HepG2 (cell line): ENCODE measurements around the gene CTDNEP1. TPM values are rescaled to one million over a fixed set of nuclear protein-coding genes. Genes with fewer than 3 reads are reported as not detected.

Experiments
- CEBPZ ChIP-seq: IDR thresholded peaks from 2 replicates; pipeline ENCODE4 v1.6.1; 2012; ENCODE audit warnings: low read length, improper control_type of control experiment
- DMAP1 ChIP-seq: IDR thresholded peaks from 2 replicates; pipeline ENCODE4 v1.6.1; 2016
- DPF2 ChIP-seq: sonication (generic); formaldehyde crosslinking; IDR thresholded peaks from 2 replicates; pipeline ENCODE4 v1.4.0; 2020; ENCODE audit warnings: mild to moderate bottlenecking, low read depth, missing genetic modification reagents, borderline replicate concordance
- E2F1 ChIP-seq: sonication (generic); formaldehyde crosslinking; IDR thresholded peaks from 2 replicates; pipeline ENCODE4 v1.5.0; 2020; ENCODE audit warnings: missing genetic modification reagents
- KLF16 ChIP-seq, 2 experiments: sonication (generic) in 1 of 2; formaldehyde crosslinking in 1 of 2; IDR thresholded peaks; 2 replicates each; pipeline versions ENCODE4 v1.6.1 to v1.8.0; 2016 to 2023; ENCODE audit warnings: missing genetic modification reagents in 2 of 2, missing compliant biosample characterization in 1 of 2
- MEIS1 ChIP-seq: sonication (generic); formaldehyde crosslinking; IDR thresholded peaks from 2 replicates; pipeline ENCODE4 v1.9.0; 2021; ENCODE audit warnings: mild to moderate bottlenecking, missing genetic modification reagents, moderate library complexity, borderline replicate concordance
- NCOA5 ChIP-seq: sonication (generic); formaldehyde crosslinking; IDR thresholded peaks from 2 replicates; pipeline ENCODE4 v1.4.0; 2020; ENCODE audit warnings: missing genetic modification reagents
- POGK ChIP-seq: sonication (generic); formaldehyde crosslinking; conservative IDR thresholded peaks from 2 replicates; pipeline ENCODE4 v1.8.0; 2022; ENCODE audit warnings: mild to moderate bottlenecking, moderate library complexity, missing genetic modification reagents
- ZFP90 ChIP-seq: sonication (generic); formaldehyde crosslinking; IDR thresholded peaks from 2 replicates; pipeline ENCODE4 v1.8.0; 2022; ENCODE audit warnings: missing genetic modification reagents, mild to moderate bottlenecking, inconsistent platforms, borderline replicate concordance
- ZIK1 ChIP-seq: sonication (generic); formaldehyde crosslinking; IDR thresholded peaks from 2 replicates; pipeline ENCODE4 v1.5.0; 2020; ENCODE audit warnings: mild to moderate bottlenecking, low read depth, missing genetic modification reagents, borderline replicate concordance
- ZNF251 ChIP-seq: sonication (generic); formaldehyde crosslinking; IDR thresholded peaks from 2 replicates; pipeline ENCODE4 v1.9.0; 2021; ENCODE audit warnings: mild to moderate bottlenecking, missing genetic modification reagents
- ZNF317 ChIP-seq: sonication (generic); formaldehyde crosslinking; IDR thresholded peaks from 2 replicates; pipeline ENCODE4 v1.5.0; 2020; ENCODE audit warnings: mild to moderate bottlenecking, missing genetic modification reagents
- ZNF34 ChIP-seq: sonication (generic); formaldehyde crosslinking; IDR thresholded peaks from 2 replicates; pipeline ENCODE4 v1.4.0; 2020; ENCODE audit warnings: mild to moderate bottlenecking, missing genetic modification reagents, borderline replicate concordance
- ZNF432 ChIP-seq: sonication (generic); formaldehyde crosslinking; IDR thresholded peaks from 2 replicates; pipeline ENCODE4 v1.5.0; 2020; ENCODE audit warnings: missing genetic modification reagents, mild to moderate bottlenecking, borderline replicate concordance
- ZNF460 ChIP-seq: sonication (generic); formaldehyde crosslinking; IDR thresholded peaks from 2 replicates; pipeline ENCODE4 v1.5.1; 2020; ENCODE audit warnings: missing genetic modification reagents, mild to moderate bottlenecking, borderline replicate concordance
- ZNF672 ChIP-seq: sonication (generic); formaldehyde crosslinking; IDR thresholded peaks from 2 replicates; pipeline ENCODE4 v1.8.1; 2022; ENCODE audit warnings: missing genetic modification reagents
- polyA plus RNA-seq, 8 experiments: library from polyadenylated mRNA; depleted of rRNA in 3 of 8; stranded (reverse) in 7 of 8; unstranded in 1 of 8; fragments of >200 nt; fragmentation: Illumina TruSeq in 4 of 8; extraction: Trizol in 4 of 8; gene quantifications; 2 replicates each; pipeline versions ENCODE4 v1.2.1 to v1.2.3, GENCODE V29; 2011 to 2016; ENCODE audit warnings: low read depth in 4 of 8, missing spikeins in 1 of 8, mixed read lengths in 1 of 8; ENCODE audit not compliant: insufficient read depth in 1 of 8
- total RNA-seq, 5 experiments: library from RNA; depleted of rRNA; stranded (reverse); fragments of >200 nt; fragmentation: Illumina TruSeq; extraction: Trizol; gene quantifications; 2 replicates each; pipeline ENCODE4 v1.2.3, GENCODE V29; 2016; ENCODE audit warnings: low read depth in 1 of 5
- TF ChIP-seq, protein P1 (sequence below): fragments of 450-650 bp; IDR thresholded peaks from 2 replicates; pipeline ENCODE4 v1.6.1; 2016
- TF ChIP-seq, protein P2 (sequence below): IDR thresholded peaks from 2 replicates; pipeline ENCODE4 v1.6.1; 2016; ENCODE audit warnings: mild to moderate bottlenecking, missing biosample characterization, missing genetic modification reagents
- TF ChIP-seq, protein P3 (sequence below): sonication (generic); formaldehyde crosslinking; IDR thresholded peaks from 2 replicates; pipeline ENCODE4 v1.5.0; 2020; ENCODE audit warnings: mild to moderate bottlenecking, missing genetic modification reagents

CTDNEP1 gene
- total and polyA plus RNA-seq, 2 of the 13 experiments (the other 11 are each of a cell fraction or from before 2014, with no cell fraction given) = 19.8 to 118 TPM

- TF ChIP-seq E2F1 (CRISPR knock-in tag) (0 out of 2 replicates have a peak, but pooled peaks have one; percentile 12), ZNF432 (CRISPR knock-in tag) (no peak), MEIS1 (CRISPR knock-in tag) (no peak), CEBPZ (no peak), ZFP90 (no peak), ZIK1 (CRISPR knock-in tag) (no peak), ZNF251 (CRISPR knock-in tag) (no peak), ZNF317 (CRISPR knock-in tag) (no peak), ZNF34 (CRISPR knock-in tag) (no peak), POGK (CRISPR knock-in tag) (no peak), DPF2 (CRISPR knock-in tag) (no peak), NCOA5 (CRISPR knock-in tag) (no peak), ZNF672 (CRISPR knock-in tag) (no peak), DMAP1 (CRISPR knock-in tag) (no peak), KLF16 (CRISPR knock-in tag; IDR thresholded peaks at IDR 0.05) (0 out of 4 replicates have a peak, but pooled peaks of 1 of the 2 experiments have one; percentile 13), ZNF460 (CRISPR knock-in tag) (no peak)
- TF ChIP-seq, protein P1, sequence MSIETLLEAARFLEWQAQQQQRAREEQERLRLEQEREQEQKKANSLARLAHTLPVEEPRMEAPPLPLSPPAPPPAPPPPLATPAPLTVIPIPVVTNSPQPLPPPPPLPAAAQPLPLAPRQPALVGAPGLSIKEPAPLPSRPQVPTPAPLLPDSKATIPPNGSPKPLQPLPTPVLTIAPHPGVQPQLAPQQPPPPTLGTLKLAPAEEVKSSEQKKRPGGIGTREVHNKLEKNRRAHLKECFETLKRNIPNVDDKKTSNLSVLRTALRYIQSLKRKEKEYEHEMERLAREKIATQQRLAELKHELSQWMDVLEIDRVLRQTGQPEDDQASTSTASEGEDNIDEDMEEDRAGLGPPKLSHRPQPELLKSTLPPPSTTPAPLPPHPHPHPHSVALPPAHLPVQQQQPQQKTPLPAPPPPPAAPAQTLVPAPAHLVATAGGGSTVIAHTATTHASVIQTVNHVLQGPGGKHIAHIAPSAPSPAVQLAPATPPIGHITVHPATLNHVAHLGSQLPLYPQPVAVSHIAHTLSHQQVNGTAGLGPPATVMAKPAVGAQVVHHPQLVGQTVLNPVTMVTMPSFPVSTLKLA = no peak
- TF ChIP-seq, protein P2, sequence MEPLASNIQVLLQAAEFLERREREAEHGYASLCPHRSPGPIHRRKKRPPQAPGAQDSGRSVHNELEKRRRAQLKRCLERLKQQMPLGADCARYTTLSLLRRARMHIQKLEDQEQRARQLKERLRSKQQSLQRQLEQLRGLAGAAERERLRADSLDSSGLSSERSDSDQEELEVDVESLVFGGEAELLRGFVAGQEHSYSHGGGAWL = no peak
- TF ChIP-seq, protein P3, sequence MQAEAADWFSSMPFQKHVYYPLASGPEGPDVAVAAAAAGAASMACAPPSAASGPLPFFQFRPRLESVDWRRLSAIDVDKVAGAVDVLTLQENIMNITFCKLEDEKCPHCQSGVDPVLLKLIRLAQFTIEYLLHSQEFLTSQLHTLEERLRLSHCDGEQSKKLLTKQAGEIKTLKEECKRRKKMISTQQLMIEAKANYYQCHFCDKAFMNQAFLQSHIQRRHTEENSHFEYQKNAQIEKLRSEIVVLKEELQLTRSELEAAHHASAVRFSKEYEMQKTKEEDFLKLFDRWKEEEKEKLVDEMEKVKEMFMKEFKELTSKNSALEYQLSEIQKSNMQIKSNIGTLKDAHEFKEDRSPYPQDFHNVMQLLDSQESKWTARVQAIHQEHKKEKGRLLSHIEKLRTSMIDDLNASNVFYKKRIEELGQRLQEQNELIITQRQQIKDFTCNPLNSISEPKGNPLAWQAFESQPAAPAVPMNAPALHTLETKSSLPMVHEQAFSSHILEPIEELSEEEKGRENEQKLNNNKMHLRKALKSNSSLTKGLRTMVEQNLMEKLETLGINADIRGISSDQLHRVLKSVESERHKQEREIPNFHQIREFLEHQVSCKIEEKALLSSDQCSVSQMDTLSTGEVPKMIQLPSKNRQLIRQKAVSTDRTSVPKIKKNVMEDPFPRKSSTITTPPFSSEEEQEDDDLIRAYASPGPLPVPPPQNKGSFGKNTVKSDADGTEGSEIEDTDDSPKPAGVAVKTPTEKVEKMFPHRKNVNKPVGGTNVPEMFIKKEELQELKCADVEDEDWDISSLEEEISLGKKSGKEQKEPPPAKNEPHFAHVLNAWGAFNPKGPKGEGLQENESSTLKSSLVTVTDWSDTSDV (CRISPR knock-in tag) = no peak
Measured at GRCh38 chr17:7215136-7215638, 36.3 kb downstream of the CTDNEP1 start (continued).
